HG03045 (cell line): Measurements from ENCODE around the gene SPACA1.

Experiments used
- ATAC-seq: cut with Tn5 transposase; IDR thresholded peaks from one replicate; pipeline ENCODE4 v1.9.1; 2021; ENCODE audit warnings: mild to moderate bottlenecking, moderate library complexity; ENCODE audit not compliant: unreplicated experiment

Gene SPACA1

GRCh38 chr6:88089708-88090107, 42.1 kb downstream of the SPACA1 start:
- no peak for ATAC-seq

GRCh38 chr6:88105741-88106340, 58.2 kb downstream of the SPACA1 start:
- ATAC-seq, result no peak

DNA sequence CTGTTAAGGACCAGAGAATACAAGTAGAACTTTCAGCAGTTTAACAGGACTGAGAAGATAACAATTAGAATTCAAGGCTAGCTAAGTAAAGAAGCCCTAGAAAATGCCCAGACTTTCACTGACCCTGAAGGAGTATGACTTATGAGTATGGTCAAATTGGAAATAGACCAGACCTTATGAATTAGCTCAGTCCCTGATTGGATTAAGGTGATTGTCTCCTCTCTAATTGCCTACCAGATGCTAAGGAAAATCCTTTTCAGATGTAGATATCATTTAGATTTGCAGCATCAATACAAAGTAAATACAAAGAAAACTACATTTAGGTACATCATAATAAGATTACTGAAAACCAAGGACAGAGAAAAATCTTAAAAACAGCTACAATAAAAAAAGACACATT, 59.6 kb downstream of the SPACA1 start:
- ATAC-seq, result no peak

- no peak for ATAC-seq
Observed at GRCh38 chr6:88111991-88112390, 64.3 kb downstream of the SPACA1 start.

- ATAC-seq, result no peak
Observed at GRCh38 chr6:88114838-88115237, 67.2 kb downstream of the SPACA1 start.

DNA sequence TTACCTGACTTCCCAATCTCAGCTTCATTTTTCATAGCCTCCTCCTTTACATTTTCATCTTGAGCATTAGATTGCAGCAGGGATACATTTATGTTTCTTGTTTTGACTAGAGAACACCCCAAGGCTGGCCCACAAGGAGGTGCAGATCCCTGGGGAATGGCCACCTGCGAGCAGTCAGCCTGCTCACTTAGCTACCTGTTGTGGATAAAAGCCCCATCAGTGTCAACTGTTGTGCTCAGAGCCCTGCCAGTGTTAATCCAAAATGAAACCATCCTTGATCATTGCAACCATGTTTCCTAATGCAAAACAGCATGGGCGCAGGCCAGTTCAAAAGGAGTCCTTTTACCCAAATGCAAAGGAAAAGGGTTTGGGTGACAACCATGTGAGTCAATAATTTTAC, 67.7 kb downstream of the SPACA1 start:
- no peak for ATAC-seq

GRCh38 chr6:88116276-88116675, 68.6 kb downstream of the SPACA1 start:
- ATAC-seq, result no peak
